Karpas-422 (cell line): ENCODE measurements around the gene NDUFS6. TPM values are rescaled to one million over a fixed set of nuclear protein-coding genes. Genes with fewer than 3 reads are reported as not detected.

Experiments used
- DNase-seq: peaks from one replicate; pipeline ENCODE4 v3.0.0-alpha.2; 2015
- H2AFZ ChIP-seq: fragments of 200-600 bp; sonication (generic); 2 replicates; pipeline ENCODE4 v1.6.1; 2014; ENCODE audit warnings: antibody characterized with exemption, low read length, mixed read lengths
- H3K27ac ChIP-seq: fragments of 200-600 bp; sonication (generic); 2 replicates; pipeline ENCODE4 v1.5.1; 2014; ENCODE audit warnings: mild to moderate bottlenecking, low read length, moderate library complexity
- H3K27me3 ChIP-seq: fragments of 200-600 bp; sonication (generic); 2 replicates; pipeline ENCODE4 v1.6.1; 2014; ENCODE audit warnings: low read length, mixed read lengths
- H3K36me3 ChIP-seq: fragments of 200-600 bp; sonication (generic); 2 replicates; pipeline ENCODE4 v1.6.1; 2014; ENCODE audit warnings: low read length, mixed read lengths; ENCODE audit not compliant: insufficient read depth
- H3K4me1 ChIP-seq: fragments of 200-600 bp; sonication (generic); 2 replicates; pipeline ENCODE4 v1.6.1; 2014; ENCODE audit warnings: mild to moderate bottlenecking, low read length, mixed read lengths
- H3K4me2 ChIP-seq: fragments of 200-600 bp; sonication (generic); 2 replicates; pipeline ENCODE4 v1.6.1; 2014; ENCODE audit warnings: low read length, low read depth, mild to moderate bottlenecking; ENCODE audit not compliant: poor library complexity, severe bottlenecking
- H3K4me3 ChIP-seq: fragments of 200-600 bp; sonication (generic); 2 replicates; pipeline ENCODE4 v1.5.1; 2014; ENCODE audit warnings: mild to moderate bottlenecking, antibody characterized with exemption, low read length, mixed read lengths
- H3K79me2 ChIP-seq: fragments of 200-600 bp; sonication (generic); 2 replicates; pipeline ENCODE4 v1.6.1; 2014; ENCODE audit warnings: mild to moderate bottlenecking, low read length, mixed read lengths
- H3K9ac ChIP-seq: fragments of 200-600 bp; sonication (generic); 2 replicates; pipeline ENCODE4 v1.6.0; 2014; ENCODE audit warnings: low read length
- H3K9me2 ChIP-seq: fragments of 200-600 bp; sonication (generic), shearing (Covaris generic); replicated peaks from 2 replicates; pipeline ENCODE4 v1.6.0; 2014; ENCODE audit warnings: mild to moderate bottlenecking, low read length, moderate library complexity; ENCODE audit not compliant: insufficient read depth
- H3K9me3 ChIP-seq: fragments of 300-700, 200-600 bp; sonication (generic); 2 replicates; pipeline ENCODE4 v1.6.1; 2014; ENCODE audit warnings: low read length, mixed read lengths
- H4K20me1 ChIP-seq: fragments of 200-600 bp; sonication (generic); 2 replicates; pipeline ENCODE4 v1.6.1; 2014; ENCODE audit warnings: mild to moderate bottlenecking, antibody characterized with exemption, low read length, low read depth; ENCODE audit not compliant: insufficient read depth
- total RNA-seq: library from RNA; depleted of rRNA; stranded (reverse); fragments of >200 nt; shearing (Covaris generic); gene quantifications from 2 replicates; pipeline ENCODE4 v1.2.3, GENCODE V29; 2014; ENCODE audit warnings: low replicate concordance

Gene NDUFS6
- total RNA-seq, 1 experiment from 2014 or later = 41.4 TPM

- no peak overlapping the region for H3K27ac ChIP-seq
- H3K9ac ChIP-seq = no peak overlapping the region
- no peaks in the 10 kb centered on the region for H3K36me3 ChIP-seq
- no peaks in the 10 kb centered on the region for H3K9me3 ChIP-seq
- no peak overlapping the region for H3K4me2 ChIP-seq
- no peak for DNase-seq
- H3K27me3 ChIP-seq = no peaks in the 10 kb centered on the region
- H3K4me1 ChIP-seq = no peaks in the 10 kb centered on the region
- H2AFZ ChIP-seq = no peak overlapping the region
- no peaks in the 10 kb centered on the region; the same call in 1 of the 2 replicates for H4K20me1 ChIP-seq
- no peaks in the 10 kb centered on the region for H3K9me2 ChIP-seq
- no peak overlapping the region for H3K4me3 ChIP-seq
- no peaks in the 10 kb centered on the region for H3K79me2 ChIP-seq
These were observed 30.6 kb downstream of the NDUFS6 start for GRCh38 chr5:1831677-1832313.

- Histone ChIP-seq H3K27me3 (no peaks in the 10 kb centered on the region), H4K20me1 (no peaks in the 10 kb centered on the region; the same call in 1 of the 2 replicates), H3K27ac (no peak overlapping the region), H3K9me2 (no peaks in the 10 kb centered on the region), H3K4me1 (no peaks in the 10 kb centered on the region), H3K79me2 (no peaks in the 10 kb centered on the region), H3K9ac (no peak overlapping the region), H3K36me3 (no peaks in the 10 kb centered on the region), H3K9me3 (no peaks in the 10 kb centered on the region), H3K4me3 (no peak overlapping the region), H2AFZ (no peak overlapping the region), H3K4me2 (no peak overlapping the region)
- DNase-seq = no peak
These were observed 31.5 kb downstream of the NDUFS6 start for GRCh38 chr5:1832511-1833250.

- H4K20me1 ChIP-seq = no peaks in the 10 kb centered on the region; the same call in 1 of the 2 replicates
- H2AFZ ChIP-seq = no peak overlapping the region
- H3K9me3 ChIP-seq = no peaks in the 10 kb centered on the region
- H3K9me2 ChIP-seq = no peaks in the 10 kb centered on the region
- no peaks in the 10 kb centered on the region for H3K79me2 ChIP-seq
- H3K9ac ChIP-seq = no peak overlapping the region
- no peak for DNase-seq
- no peak overlapping the region for H3K4me2 ChIP-seq
- H3K4me1 ChIP-seq = no peaks in the 10 kb centered on the region
- no peaks in the 10 kb centered on the region for H3K27me3 ChIP-seq
- no peaks in the 10 kb centered on the region for H3K36me3 ChIP-seq
- no peak overlapping the region for H3K4me3 ChIP-seq
- no peak overlapping the region for H3K27ac ChIP-seq
These were observed 32.2 kb downstream of the NDUFS6 start for GRCh38 chr5:1833264-1834021.

- H3K9me2 ChIP-seq = no peaks in the 10 kb centered on the region
- no peak overlapping the region for H3K4me3 ChIP-seq
- no peaks in the 10 kb centered on the region; the same call in 1 of the 2 replicates for H4K20me1 ChIP-seq
- H2AFZ ChIP-seq = no peak overlapping the region
- H3K4me1 ChIP-seq = no peaks in the 10 kb centered on the region
- no peak overlapping the region for H3K4me2 ChIP-seq
- no peak for DNase-seq
- H3K9ac ChIP-seq = no peak overlapping the region
- H3K9me3 ChIP-seq = no peaks in the 10 kb centered on the region
- H3K79me2 ChIP-seq = no peaks in the 10 kb centered on the region
- no peaks in the 10 kb centered on the region for H3K36me3 ChIP-seq
- no peak overlapping the region for H3K27ac ChIP-seq
- H3K27me3 ChIP-seq = no peaks in the 10 kb centered on the region
These were observed 32.9 kb downstream of the NDUFS6 start for GRCh38 chr5:1834022-1834551.

- Histone ChIP-seq H3K4me1 (no peaks in the 10 kb centered on the region), H4K20me1 (no peaks in the 10 kb centered on the region; the same call in 1 of the 2 replicates), H3K79me2 (no peaks in the 10 kb centered on the region), H3K4me2 (no peak overlapping the region), H3K27me3 (no peaks in the 10 kb centered on the region), H3K9me3 (no peaks in the 10 kb centered on the region), H2AFZ (no peak overlapping the region), H3K9me2 (no peaks in the 10 kb centered on the region), H3K4me3 (no peak overlapping the region), H3K36me3 (no peaks in the 10 kb centered on the region), H3K27ac (no peak overlapping the region), H3K9ac (no peak overlapping the region)
- no peak for DNase-seq
These were observed 33.7 kb downstream of the NDUFS6 start for GRCh38 chr5:1834721-1835429.

- Histone ChIP-seq H3K9ac (no peak overlapping the region), H3K4me1 (no peaks in the 10 kb centered on the region), H3K79me2 (no peaks in the 10 kb centered on the region), H3K36me3 (no peaks in the 10 kb centered on the region), H3K9me2 (no peaks in the 10 kb centered on the region), H3K27ac (no peak overlapping the region), H3K4me2 (no peak overlapping the region), H3K27me3 (no peaks in the 10 kb centered on the region), H4K20me1 (no peaks in the 10 kb centered on the region; the same call in 1 of the 2 replicates), H3K4me3 (no peak overlapping the region), H2AFZ (no peak overlapping the region), H3K9me3 (no peaks in the 10 kb centered on the region)
- no peak for DNase-seq
These were observed 34.2 kb downstream of the NDUFS6 start for GRCh38 chr5:1835431-1835830.

GRCh38 chr5:1836176-1836890 is 35.1 kb downstream of the NDUFS6 start:
- Histone ChIP-seq H3K27me3 (no peaks in the 10 kb centered on the region), H3K9me3 (no peaks in the 10 kb centered on the region), H3K4me3 (no peak overlapping the region), H3K9me2 (no peaks in the 10 kb centered on the region), H3K4me2 (no peak overlapping the region), H3K27ac (no peak overlapping the region), H3K79me2 (no peaks in the 10 kb centered on the region), H2AFZ (no peak overlapping the region), H4K20me1 (no peaks in the 10 kb centered on the region; the same call in 1 of the 2 replicates), H3K36me3 (no peaks in the 10 kb centered on the region), H3K4me1 (no peaks in the 10 kb centered on the region), H3K9ac (no peak overlapping the region)
- no peak for DNase-seq
